ENCODE data around the gene WDR91.
A peak's percentile ranks its signal among the peaks of the same experiment; 100 is the strongest.
"Not testable (repeated sequence)": the region's sequence is repeated elsewhere in the genome, so short reads cannot be mapped to it uniquely, and the experiment has no call there.

Gene WDR91

DNA sequence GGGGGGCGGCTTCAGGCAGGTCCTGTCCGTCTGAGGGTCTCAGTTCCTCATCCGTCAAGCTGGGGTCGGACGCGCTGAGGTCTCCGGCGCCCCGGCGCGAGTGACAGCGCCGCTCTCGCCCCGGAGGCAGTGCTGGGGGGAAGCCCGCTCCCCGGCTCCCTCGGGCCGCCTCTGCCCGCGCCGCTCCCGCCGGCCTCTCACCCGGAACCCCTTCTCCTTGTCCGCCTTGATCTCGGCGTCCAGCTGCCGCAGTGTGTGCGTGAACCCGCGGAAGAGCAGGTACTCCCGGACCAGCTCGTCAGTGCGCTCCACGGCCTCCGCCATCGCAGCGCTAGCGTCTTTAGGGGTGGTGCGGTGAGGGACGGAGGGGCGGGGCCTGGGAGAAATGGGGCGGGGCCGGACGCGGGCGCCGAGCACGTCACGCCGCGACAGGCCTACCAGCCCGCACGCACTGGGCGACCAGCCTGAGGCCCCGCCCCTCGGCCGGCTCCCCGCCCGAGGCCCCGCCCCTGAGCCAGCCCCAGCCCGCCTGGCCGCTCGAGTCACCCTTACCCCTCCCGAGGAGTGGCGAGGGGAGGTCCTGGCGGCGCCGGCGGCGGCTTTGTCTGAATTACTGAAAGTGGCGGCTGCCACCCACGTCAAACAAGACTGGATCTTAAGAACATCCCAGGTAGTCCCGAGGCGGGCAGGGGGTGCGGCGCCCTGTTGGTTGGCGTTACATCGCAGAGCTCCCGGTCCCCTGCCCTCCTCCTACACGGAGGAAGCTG lies at the start of gene WDR91:
TSS of gene WDR91 (minus strand) at position 348 of the 767 bp plus-strand sequence. CDS start at position 324, 24 bp downstream.
- DNase-seq (ENCODE audit: low spot score), result peak; percentile 95

DNA sequence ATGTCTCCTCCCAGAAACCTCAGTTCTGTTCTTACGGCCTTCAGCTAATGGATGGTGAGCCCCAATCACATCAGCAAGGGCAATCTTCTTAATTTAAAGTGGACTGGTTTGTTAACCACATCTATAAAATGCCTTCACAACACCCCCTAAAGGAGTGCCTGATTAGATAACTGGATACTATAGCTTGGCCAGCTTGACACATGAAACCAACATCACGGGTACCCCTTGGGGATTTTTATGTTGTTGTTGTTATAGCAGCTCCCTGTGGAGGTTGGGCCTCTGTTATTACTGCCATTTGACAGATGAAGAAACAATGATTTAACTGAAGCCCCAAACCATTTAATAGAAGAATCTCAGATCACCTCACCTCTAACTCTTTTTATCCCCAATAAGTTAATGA lies 49.1 kb upstream of the WDR91 start:
- DNase-seq (ENCODE audit: low spot score), result no peak

- no peak for DNase-seq (ENCODE audit: low spot score)
These were observed 48.4 kb upstream of the WDR91 start for GRCh38 chr7:135259702-135260101.

- no peak for DNase-seq (ENCODE audit: low spot score)
These were observed 47.3 kb upstream of the WDR91 start for GRCh38 chr7:135258585-135258984.

DNA sequence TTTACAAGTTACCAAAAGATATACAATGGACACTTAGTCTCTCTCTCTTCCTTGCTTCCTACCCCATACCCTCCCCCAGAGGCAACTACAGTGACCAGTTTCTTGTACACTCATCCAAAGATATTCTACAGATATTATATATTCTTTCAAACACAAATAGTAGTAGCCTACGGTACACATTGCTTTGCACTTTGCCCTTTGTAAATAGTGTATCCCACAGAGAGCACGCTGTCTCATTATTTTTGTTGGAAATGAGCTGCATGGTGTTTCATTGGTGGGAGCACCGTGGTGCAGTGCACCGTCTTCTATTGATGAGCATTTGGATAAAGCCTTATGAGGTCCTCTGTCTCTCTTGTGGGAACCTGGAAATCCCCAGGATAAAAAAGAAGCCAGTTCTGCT lies 46.5 kb upstream of the WDR91 start:
- no peak for DNase-seq (ENCODE audit: low spot score)

GRCh38 chr7:135253851-135254771 lies 42.8 kb upstream of the WDR91 start:
- peak; percentile 83 for DNase-seq (ENCODE audit: low spot score)

DNA sequence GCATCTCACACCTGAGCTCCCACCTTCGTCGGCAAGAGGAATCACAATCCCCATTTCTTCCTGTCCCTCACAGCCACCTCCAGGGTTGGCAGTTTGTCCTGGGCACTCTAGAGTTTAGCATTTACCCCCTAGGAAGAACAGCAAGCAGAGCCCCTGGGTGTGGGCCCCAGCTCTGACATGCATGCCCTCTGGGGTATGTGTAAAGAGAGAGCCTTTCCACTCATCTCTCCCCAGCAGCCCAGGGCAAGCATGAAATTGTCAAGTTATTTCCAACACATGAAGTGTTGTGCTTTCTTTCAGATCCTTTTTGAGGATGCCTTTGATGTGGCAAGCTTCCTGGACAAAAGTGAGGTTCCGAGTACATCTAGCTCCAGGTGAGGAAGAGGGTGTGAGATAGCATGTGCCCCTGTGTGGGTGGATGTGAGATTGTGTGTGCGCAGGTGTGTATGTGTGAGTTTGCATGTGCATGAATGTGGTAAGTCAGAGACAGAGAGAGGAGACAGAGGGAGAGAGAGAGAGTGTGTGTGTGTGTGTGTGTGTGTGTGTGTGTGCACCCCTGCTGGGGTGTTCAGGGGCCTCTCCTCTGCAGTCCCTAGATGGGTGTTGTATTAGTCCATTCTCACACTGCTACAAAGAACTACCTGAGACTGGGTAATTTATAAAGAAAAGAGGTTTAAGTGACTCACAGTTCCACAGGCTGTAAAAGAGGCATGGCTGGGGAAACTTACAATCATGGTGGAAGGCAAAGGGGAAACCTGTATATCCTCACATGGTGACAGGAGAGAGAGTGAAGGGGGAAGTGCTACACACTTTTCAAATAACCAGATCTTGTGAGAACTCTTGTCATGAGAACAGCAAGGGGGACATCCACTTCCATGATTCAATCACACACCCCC lies 40.4 kb upstream of the WDR91 start:
- DNase-seq (ENCODE audit: low spot score), result no peak

GRCh38 chr7:135248546-135248945 lies 37.2 kb upstream of the WDR91 start:
- DNase-seq (ENCODE audit: low spot score), result peak; percentile 37

- peak; percentile 59 for DNase-seq (ENCODE audit: low spot score)
These were observed 36.6 kb upstream of the WDR91 start for GRCh38 chr7:135247746-135248471.

- no peak for DNase-seq (ENCODE audit: low spot score)
These were observed 35.0 kb upstream of the WDR91 start for GRCh38 chr7:135246191-135246825.

DNA sequence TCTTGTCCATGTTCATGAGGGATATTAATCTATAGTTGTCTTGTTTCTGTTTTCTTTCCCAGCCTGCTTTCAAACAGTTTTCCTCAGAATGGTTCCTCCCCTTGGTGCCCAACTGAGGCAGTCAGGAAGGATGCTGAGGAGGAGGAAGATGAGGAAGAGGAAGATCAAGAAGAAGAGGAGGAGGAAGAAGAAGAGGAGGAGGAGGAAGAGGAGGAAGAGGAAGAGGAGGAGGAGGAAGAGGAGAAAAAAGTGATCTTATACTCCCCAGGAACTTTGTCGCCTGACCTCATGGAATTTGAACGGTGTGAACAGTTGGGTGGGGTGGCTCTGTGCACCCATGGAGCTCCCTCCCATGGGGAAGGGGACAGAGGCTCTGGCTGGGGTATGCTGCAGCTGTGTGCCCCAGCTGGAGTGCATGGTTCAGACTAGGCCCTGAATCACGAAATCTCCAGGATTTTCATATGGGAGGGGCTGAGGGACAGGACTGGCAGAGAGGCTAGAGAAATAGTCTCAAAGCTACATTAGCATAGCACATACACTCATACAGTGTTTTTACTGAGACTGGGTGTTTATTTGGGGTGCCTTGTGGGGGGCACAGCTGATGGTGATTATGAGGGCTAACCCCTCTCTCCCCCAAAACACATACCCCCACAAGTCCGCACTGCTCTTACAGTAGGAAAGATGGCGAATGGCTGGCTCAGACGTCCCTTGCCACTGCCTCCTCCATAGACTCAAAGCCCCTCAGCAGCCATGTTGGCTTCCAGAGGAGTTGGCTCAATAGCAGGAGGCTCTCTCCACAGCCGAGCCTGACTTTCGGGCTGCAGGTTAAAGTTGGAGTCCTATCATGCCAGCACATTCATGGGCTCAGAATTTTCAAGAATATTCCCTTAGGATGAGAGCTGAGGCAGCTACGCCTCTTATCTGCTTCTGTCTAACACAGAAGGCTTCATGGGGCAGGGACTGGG lies 34.2 kb upstream of the WDR91 start:
- DNase-seq (ENCODE audit: low spot score), result no peak

DNA sequence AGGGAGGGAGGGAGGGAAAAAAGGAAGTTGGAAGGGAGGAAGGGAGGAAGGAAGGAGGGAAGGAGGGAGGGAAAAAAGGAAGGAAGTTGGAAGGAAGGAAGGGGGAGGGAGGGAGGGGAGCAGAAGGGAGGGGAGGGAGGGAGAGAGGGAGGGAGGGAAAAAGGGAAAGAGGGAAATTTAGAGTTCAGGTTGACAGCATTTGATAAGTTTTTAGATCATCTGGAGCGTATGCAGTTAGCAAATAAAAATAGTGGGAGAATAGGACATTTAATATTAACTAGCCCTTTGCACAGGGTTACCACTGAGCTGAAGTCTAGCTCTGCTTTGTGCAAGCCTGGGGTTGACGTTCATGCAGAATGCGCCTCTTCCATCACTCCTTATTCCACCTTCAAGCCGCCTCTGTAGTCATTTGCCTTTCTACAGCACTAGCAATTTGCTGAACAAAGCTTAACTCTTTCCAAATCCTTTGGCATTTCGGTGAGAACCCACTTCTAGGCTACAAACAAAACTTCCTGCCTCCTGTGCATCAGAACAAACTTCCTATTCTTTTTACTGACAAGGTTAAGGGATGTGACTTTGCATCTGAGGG lies 30.9 kb upstream of the WDR91 start:
- DNase-seq (ENCODE audit: low spot score), result no peak

GRCh38 chr7:135240441-135240840 lies 29.1 kb upstream of the WDR91 start:
- no peak for DNase-seq (ENCODE audit: low spot score)

- no peak for DNase-seq (ENCODE audit: low spot score)
These were observed 27.9 kb upstream of the WDR91 start for GRCh38 chr7:135239263-135239662.

GRCh38 chr7:135238112-135238744 lies 26.9 kb upstream of the WDR91 start:
- no peak for DNase-seq (ENCODE audit: low spot score)

- peak; percentile 91 for DNase-seq (ENCODE audit: low spot score)
These were observed 25.4 kb upstream of the WDR91 start for GRCh38 chr7:135236727-135237126.

- DNase-seq (ENCODE audit: low spot score), result peak; percentile 74
These were observed 24.5 kb upstream of the WDR91 start for GRCh38 chr7:135235841-135236240.

GRCh38 chr7:135234727-135235126 lies 23.4 kb upstream of the WDR91 start:
- no peak for DNase-seq (ENCODE audit: low spot score)

DNA sequence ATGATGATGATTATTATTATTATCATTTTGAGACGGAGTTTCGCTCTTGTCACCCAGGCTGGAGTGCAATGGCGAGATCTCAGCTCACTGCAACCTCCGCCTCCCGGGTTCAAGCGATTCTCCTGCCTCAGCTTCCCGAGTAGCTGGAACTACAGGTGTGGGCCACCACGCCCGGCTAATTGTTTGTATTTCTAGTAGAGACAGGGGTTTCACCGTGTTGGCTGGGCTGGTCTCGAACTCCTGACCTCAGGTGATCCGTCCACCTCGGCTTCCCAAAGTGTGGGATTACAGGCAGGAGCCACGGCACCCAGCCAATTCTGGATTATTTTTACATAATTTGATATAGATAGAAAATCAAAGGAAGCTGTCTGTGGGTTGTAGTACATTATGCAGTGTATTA lies 22.8 kb upstream of the WDR91 start:
- not testable (repeated sequence) for DNase-seq (ENCODE audit: low spot score)
